Fibroblast of skin of scalp (primary cell): Measurements from ENCODE around the gene LOXL1.
"Not testable (repeated sequence)": the region's sequence is repeated elsewhere in the genome, so short reads cannot be mapped to it uniquely, and the experiment has no call there.

ENCODE experiments used
- DNase-seq: peaks from one replicate; pipeline ENCODE4 v3.0.0-alpha.2; 2013

LOXL1 gene

DNA sequence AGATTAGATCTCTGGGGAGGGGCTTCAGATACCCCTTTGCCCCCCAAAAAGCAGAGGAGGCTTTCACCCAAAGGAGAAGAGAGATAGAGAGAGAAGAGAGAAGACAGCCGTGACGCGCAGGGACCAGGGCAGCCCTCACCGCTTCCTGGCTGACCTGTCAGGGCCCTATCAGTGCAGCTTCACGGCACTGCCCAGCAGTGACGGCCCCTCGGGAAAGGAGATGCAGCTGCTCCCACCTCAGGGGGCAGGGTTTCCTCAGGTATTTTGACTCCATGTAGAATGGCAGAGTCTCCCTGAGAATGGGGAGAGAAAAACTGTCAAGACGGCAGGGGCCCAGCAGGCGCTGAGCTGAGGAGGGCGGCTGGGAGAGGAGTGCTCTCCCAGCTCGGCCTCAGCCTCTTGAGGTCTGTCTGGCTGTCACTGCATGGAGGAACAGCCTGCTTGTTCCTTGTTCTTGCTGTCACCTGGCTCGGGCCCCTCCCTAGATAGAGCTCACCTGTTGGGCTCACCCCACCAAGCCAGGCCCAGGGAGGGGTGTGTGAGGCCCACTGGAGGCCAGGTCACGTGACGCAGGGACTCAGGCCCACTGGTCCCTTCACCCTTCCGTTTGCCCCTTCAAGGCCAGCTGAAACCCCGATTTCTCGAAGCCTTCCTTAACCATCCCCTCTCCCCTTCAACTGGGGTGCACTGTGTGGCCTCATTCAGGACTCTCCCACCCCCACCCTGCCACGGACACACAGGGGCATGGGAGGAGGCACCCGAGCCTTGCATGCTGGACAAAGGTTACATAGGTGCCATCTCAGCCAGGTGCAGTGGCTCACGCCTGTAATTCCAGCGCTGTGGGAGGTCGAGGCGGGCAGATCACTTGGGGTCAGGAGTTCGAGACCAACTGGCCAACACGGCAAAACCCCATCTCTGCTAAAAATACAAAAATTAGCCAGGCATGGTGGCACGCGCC is 28.2 kb downstream of the LOXL1 start:
- no peak for DNase-seq

DNA sequence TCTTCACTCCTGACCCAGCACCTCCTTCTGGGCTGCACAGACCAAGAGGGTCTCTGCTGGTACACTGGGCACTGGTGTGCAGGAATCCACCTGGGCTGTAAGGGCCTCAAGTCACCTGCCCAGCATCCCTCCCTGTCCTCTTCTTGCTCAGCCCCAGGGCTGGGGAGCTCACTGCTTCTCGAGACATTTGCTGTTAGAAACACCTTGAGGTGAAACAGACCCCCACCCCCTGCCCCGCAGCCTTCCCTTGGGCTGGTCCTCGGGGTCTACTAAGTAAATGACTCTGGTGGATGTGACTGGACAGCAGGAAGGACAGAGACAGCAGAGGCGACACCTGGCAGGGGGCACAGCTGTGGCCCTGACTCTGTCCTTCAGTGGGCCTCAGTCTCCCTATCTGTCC is 29.1 kb downstream of the LOXL1 start:
- no peak for DNase-seq

GRCh38 chr15:73955861-73956742 is 29.8 kb downstream of the LOXL1 start:
- no peak for DNase-seq

- DNase-seq, result peak; percentile 87
These were observed 30.5 kb downstream of the LOXL1 start for GRCh38 chr15:73956743-73957135.

DNA sequence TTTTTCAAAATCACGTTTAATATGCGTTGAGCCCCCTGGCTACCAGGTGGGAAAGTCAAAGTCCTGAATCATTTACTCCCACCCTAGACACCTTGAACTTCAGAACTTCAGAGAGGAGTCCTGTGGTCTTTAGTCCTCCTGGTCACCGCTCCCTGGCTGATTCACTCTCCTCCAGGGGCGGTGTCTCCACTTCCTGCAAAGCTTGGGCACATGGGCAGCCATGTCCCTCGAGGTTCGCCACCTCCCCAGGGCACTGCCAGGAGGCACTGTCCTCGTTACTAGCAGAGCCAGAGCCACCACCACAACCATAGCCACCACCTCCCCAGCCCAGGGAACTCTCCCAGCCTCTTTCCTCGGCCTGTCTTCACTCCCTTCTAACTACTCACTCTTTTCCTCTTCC is 31.0 kb downstream of the LOXL1 start:
- no peak for DNase-seq

GRCh38 chr15:73957785-73958184 is 31.5 kb downstream of the LOXL1 start:
- DNase-seq, result no peak

DNA sequence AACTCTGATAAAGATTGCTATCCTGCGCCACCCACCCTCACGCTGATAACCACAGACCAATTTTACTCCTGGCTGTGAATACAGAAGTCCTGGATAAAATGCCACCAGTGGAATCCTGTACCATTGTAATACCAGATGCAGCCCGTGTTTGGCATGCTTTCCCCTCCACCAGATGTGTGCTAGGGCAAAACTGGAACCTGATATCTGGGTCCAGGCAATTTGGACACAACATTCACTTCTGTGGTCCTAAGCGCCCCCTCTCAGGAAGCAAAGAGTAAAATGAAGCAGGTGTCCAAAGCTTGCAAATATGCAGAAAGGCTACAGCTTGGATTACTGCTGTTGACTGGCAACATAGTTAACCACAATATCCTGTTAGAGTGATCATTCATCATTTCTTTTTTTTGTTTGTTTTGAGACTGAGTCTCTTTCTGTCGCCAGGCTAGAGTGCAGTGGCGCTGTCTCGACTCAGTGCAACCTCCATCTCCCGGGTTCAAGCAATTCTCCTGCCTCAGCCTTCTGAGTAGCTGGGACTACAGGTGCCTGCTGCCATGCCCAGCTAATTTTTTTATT is 32.8 kb downstream of the LOXL1 start:
- no peak for DNase-seq

GRCh38 chr15:73959801-73960200 is 33.5 kb downstream of the LOXL1 start:
- no peak for DNase-seq

GRCh38 chr15:73960472-73961070 is 34.3 kb downstream of the LOXL1 start:
- DNase-seq, result peak; percentile 51

- no peak for DNase-seq
These were observed 36.2 kb downstream of the LOXL1 start for GRCh38 chr15:73962433-73962832.

GRCh38 chr15:73964736-73965093 is 38.5 kb downstream of the LOXL1 start:
- peak; percentile 81 for DNase-seq

DNA sequence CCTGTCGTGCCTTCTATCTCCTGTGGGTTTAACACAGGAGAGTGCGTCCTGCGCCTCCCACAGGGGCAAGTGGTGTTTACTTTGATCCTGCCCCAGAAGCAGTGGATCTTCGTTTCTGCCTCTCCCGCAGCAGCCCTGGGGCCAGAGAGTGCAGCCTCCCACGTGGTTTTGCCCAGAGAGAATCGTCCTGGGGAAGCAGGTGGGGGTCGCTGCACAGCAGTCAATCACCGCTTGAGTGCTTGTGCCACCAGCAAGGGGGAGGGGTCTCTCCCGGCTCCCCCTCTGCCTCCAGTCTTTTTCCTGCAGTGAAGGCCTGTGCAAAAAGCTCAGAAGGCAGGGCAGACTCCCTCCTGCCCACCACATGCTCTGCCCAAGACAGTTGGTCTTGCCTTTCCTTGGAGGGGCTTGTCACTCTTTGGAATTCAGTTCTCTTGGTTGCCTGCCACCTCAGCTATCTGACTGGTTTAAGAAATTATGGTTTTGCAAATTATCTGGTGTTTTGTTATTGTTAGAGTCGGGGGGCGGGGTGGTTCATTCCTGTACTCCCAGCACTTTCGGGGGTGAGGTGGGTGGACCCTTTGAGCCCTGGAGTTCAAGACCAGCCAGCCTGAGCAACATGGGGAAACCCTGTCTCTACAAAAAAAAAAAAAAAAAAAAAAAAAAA is 39.0 kb downstream of the LOXL1 start:
- DNase-seq, result no peak

- DNase-seq, result peak; percentile 59
These were observed 39.5 kb downstream of the LOXL1 start for GRCh38 chr15:73965758-73966113.

- no peak for DNase-seq
These were observed 42.2 kb downstream of the LOXL1 start for GRCh38 chr15:73968461-73968860.

GRCh38 chr15:73969151-73969759 is 43.0 kb downstream of the LOXL1 start:
- no peak for DNase-seq

- peak; percentile 86 for DNase-seq
These were observed 46.9 kb downstream of the LOXL1 start for GRCh38 chr15:73972984-73973682.

DNA sequence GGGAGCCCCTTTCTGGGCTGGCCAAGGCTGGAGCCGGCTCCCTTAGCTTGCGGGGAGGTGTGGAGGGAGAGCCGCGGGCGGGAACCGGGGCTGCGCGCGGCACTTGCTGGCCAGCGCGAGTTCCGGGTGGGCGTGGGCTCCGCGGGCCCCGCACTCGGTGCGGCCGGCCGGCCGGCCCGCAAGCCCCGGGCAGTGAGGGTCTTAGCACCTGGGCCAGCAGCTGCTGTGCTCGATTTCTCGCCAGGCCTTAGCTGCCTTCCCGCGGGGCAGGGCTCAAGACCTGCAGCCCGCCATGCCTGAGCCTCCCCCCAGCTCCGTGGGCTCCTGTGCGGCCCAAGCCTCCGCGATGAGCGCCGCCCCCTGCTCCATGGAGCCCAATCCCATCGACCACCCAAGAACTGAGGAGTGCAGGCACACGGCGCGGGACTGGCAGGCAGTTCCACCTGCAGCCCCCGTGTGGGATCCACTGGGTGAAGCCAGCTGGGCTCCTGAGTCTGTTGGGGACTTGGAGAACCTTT is 47.5 kb downstream of the LOXL1 start:
- not testable (repeated sequence) for DNase-seq

DNA sequence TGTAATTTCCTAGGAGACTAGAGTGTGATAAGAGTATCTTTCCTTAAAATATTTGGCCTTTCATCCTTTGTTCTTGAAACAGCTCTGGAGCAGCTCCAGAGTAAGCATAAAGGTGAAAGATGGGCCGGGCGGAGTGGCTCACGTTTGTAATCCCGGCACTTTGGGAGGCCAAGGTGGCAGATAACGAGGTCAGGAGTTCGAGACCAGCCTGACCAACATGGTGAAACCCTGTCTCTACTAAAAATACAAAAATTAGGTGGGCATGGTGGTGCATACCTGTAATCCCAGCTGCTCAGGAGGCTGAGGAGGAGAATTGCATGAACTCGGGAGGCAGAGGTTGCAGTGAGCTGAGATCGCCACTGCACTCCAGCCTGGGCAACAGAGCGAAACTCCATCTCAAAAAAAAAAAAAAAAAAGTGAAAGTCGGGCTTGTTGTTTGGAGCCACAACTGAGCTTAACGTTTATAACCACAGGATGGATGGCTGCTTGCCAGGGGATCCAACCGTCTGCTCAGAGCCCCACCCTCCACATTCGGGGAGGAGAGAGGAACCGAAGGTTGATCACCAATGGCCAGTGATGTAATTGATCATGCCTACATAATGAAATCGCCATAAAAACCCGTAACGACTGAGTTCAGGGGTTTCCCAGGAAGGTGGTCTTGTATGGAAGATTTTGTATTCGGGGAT is 49.3 kb downstream of the LOXL1 start:
- peak; percentile 60 for DNase-seq

- no peak for DNase-seq
These were observed 52.6 kb downstream of the LOXL1 start for GRCh38 chr15:73978896-73979295.

- DNase-seq, result no peak
These were observed 53.4 kb downstream of the LOXL1 start for GRCh38 chr15:73979636-73980035.
